HG02678 (cell line): ENCODE data around the gene GABARAP.

Source experiments
- ATAC-seq: cut with Tn5 transposase; IDR thresholded peaks from one replicate; pipeline ENCODE4 v1.9.1; 2021; ENCODE audit warnings: mild to moderate bottlenecking, moderate library complexity; ENCODE audit not compliant: unreplicated experiment

Gene GABARAP

DNA sequence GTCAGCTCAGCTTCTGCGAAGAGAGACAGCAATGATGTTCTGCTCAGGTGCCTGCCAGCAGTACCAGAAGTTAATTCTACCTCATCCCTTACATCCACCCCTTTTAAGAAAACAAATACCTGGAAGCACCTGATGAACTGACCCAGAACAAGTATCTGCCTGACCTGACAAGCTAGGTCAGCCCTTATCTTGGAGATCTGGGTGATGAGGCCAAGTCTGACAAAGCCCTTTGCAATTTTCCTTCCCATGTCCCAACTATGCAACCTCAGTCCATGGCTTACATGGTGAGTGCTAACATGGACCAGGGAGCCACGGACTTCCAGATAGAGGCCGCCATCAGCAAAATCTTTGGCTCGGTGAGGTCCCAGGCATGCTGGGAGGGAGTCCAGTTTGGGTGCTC is 18.9 kb downstream of the GABARAP start:
- ATAC-seq = no peak

DNA sequence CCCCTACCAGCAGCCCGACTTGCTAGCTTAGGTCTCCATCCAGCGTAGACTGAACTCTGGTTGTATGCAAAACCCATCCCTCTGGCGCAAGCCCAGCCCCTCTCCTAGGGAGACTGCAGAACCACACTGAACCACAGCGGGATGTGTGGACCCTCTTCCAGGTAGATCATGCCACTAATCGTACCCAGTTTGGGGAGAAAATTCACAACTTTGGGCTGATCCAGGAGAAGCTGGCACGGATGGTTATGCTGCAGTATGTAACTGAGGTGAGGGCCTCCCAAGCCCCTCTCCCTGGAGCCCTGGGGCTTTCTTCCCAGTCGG is 19.3 kb downstream of the GABARAP start:
- no peak for ATAC-seq

DNA sequence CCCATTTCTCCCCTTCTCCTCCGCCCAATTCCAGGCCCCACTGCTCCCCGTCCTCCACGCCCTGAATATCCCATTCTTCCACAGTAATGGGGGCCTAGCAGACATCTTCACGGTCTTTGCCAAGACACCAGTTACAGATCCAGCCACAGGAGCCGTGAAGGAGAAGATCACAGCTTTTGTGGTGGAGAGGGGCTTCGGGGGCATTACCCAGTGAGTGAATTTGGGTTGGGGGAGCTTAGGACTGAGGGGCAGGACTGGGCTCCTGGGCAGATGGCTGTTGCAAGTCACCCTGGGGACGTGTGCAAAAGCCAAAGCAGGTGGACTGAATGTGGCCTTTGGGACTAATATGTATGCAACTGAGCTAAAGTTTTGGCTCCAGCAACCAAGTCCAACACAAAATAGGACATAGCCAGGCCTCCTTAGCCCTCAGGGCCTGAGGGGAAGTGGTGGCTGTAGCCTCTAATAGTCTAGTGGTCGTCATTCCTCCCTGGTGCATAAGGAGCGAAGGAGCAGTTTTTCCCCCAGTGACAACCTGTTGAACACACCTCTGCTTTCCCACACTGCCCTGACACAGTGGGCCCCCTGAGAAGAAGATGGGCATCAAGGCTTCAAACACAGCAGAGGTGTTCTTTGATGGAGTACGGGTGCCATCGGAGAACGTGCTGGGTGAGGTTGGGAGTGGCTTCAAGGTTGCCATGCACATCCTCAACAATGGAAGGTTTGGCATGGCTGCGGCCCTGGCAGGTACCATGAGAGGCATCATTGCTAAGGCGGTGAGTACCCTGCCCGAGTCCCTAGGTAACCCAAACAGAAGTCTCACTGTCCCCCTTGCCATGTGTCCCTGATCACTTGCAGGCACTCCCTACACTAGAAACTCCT is 19.9 kb downstream of the GABARAP start:
- ATAC-seq = no peak

DNA sequence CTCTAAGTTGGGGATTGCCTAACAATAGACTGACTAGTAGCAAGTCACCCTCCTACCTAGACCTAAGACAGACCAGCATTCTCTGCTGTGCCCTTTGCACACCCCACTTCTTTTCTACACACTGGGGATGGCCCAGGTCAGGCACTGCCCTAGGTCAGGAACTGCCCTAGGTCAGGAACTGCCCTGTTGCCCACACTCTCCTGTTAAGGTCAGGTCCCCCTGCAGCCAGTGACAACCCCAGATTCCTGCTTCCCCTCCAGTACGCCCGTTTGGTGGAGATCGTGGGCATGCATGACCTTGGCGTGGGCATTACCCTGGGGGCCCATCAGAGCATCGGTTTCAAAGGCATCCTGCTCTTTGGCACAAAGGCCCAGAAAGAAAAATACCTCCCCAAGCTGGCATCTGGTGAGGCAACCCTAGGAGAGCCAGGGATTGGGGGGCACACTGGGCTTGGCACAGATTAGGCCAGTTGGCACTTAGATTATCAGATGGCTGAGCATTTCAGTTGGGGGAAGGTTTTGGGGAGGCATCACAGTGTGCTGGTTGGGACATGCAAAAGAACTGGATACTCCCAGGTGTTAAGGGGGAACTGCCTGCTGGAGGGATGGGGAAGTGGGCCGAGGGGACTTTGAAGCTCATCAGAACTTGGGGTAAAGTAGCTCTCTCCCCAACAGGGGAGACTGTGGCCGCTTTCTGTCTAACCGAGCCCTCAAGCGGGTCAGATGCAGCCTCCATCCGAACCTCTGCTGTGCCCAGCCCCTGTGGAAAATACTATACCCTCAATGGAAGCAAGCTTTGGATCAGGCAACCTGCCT is 20.8 kb downstream of the GABARAP start:
- ATAC-seq = no peak

DNA sequence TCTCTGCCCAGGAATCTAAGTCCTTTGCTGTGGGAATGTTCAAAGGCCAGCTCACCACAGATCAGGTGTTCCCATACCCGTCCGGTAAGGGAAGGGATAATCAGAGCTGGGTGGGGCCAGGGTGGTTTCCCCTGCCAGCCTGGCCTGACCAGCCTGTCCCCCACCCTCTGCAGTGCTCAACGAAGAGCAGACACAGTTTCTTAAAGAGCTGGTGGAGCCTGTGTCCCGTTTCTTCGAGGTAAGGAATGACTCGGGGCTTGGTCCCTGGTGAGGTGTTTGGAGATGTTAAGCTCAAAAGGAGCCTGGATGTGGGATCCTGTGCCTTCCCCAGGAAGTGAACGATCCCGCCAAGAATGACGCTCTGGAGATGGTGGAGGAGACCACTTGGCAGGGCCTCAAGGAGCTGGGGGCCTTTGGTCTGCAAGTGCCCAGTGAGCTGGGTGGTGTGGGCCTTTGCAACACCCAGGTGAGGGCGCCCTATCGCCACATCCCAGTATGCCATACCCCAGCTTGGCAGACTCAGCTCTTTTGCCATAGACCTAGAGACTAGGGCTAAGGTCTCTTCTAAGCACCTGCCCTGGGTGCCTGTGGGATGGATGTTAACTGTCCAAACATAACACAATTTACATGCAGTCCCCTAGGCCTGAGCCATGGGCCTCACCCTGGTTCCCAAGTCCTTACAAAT is 21.5 kb downstream of the GABARAP start:
- ATAC-seq = no peak

DNA sequence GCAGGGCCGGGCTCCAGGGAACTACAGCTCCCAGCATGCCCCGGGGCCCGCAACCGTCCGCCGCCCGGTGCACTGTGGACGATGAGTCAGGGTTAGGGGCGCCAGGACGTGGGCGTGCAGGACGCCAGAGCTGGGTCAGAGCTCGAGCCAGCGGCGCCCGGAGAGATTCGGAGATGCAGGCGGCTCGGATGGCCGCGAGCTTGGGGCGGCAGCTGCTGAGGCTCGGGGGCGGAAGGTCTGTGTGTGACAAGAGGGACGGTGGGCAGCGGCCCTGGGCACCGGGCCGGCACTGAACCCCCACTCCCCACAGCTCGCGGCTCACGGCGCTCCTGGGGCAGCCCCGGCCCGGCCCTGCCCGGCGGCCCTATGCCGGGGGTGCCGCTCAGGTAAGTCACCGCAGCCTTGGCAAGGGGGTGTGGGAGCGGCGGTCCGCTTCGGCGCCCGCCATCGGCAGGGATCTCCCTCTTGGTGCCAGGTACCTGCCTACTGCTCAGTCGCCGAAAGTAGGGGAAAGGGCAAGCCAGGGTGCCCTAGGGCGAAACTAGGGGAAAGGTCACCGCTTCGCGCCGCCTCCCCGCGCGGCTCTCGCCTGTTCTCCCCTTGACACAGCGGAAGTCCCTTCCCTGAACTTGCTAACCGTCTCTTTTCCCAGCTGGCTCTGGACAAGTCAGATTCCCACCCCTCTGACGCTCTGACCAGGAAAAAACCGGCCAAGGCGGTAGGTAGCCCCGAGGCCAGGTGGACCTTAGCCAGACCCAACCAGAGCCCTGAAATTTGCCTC is 22.2 kb downstream of the GABARAP start, which contains the start of the genes ACADVL and DLG4:
ACADVL (plus strand) TSS at position 127 of the 781 bp plus-strand sequence; CDS start at position 174, 47 bp downstream.
DLG4 (minus strand) TSS at position 25 of the 781 bp plus-strand sequence.
- peak; percentile 63 for ATAC-seq

DNA sequence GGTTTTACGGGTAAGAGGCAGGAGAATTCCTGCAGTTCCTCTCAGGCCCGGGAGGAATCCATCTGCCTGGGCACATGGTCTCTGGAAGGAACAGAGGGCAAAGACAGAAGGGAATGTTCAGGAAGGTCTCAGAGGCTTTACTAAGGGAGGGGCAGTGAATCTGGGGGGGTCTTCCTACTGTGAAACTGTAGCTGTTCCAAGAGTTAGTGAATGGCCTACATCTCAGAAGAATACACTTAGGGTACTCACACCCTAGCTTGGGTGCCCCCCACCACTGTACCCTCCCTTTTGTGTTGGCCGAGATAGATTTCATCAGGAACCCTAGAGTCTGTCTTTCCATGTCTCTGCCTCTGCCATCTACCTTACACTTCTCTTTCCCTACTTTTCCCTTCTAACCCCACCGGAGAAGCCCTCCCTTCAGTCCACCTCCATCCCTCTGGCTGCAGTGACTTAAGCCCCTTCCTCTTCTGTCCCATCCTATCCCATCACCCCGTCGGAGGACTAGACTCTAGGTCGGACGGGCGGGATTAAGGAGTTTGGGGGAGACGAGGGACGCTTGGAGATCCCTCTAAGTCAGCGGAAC is 22.9 kb downstream of the GABARAP start:
- no peak for ATAC-seq

DNA sequence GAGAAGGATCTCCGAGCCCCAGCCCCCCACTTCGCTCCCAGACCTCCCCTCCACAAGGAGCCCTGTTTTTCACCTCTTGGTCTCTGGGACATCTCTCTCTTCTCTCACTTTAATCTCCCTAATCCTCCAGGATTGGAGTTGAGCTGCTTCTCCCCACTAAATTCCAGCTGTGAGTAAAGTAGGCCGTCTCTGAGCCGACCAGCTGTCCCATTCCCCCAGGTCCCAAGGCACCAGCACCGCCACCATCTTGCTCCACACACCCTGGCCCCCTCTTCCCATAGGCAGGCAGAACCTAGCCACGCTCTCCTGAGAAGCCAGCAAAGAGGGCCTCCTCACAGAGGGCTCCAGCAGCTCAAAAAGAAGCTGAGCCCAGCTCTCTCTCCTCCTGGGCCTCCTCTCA is 23.5 kb downstream of the GABARAP start:
- ATAC-seq = no peak

DNA sequence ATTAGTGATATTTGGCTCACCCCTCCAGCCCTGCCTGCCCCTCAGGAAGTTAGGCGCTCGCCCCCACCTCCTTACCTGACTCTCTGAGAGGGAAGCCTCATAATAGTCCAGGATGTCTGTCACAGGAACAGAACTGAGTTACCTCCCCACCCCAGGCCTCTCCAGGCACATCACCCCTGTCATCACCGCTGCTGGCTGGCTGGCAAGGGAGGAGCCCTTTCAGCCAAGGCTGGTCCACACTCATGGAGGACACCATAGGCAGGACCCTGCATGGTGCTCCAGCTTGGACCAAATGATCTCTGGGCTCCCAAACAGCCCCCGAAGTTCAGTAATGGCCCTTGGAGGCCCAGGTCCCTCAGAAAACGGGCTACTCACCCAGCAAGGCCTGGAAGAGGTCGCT is 24.1 kb downstream of the GABARAP start:
- no peak for ATAC-seq

DNA sequence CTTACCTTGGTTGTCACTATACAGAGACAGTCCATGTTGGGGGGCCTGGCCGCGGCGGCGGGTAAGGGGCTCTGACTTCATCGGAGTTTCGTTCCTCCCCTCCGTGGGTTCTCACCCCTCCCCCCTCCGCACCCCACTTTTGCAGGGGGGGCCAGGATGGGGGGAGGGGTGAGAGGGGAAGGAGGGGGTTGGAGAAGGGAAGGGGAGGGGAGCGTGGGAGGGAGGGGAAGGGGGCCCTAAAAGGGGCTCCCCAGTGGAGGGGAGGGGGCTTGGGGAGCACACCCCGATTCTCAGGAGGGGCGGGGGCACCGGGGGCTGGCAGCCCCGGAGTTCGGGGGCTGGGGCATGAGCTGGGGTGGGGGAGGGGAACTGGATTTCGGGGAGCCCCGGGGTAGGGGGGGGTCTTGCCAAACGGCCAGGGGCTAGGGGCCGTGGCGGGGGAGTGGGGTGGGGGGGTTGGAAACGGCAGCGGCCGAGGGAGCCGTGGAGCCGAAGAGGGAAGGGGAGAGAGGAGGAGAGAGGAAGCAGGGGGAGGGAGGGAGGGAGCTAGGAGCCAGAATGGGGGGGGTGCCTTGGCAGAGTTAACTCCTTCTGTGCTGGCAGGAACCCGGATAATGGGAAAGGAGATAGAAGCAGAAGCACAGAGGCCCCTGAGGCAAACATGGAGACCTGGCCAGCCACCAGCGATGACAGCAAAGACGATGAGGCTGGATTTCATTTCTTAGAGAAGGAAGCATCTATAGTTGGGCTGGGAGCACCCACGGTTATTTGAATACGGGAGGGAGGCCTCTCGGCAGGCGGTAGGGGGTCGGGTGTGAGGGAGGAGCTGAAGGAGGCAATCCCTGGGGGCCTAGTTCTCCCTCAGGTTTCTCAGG is 24.9 kb downstream of the GABARAP start:
- no peak for ATAC-seq

DNA sequence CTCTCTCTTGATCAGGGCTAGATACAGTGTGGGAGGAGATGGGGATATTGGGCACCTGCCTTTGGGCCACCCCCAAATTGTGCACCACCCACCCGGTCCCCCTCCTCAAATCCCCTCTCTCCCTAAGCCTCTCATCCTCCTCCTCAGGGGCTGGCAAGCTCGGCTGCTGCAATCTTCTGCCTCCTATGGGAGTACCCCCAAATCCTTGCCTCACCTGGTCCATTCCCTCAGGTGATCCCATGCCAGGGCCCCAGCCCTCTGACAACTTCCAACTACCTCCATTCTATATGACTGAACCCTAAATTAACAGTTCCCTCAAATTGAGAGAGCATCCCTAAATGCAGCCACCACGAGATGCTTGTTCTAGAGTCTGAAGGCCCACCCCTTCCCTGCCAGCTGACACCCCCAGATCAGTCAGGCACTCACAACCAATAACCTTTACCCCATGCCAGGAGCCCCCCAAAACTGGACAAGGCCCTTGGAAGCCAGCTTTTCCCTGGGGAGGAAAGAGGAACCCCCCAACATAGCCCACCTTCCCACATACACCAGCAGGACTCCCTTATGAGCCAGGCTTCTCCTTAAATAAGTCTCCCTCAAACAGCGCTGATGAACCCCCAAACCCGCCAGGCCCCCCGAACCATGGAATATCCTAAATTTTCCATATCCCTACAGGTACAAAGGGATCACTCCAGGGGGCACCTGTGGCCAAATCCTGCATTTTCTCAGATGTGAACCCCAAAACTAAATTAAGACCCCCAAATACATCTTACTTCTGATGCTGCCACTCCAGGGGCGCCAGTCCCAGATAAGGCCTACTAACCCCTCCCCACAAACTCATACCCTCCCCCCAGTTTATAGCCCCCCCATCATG is 25.8 kb downstream of the GABARAP start:
- ATAC-seq = no peak

DNA sequence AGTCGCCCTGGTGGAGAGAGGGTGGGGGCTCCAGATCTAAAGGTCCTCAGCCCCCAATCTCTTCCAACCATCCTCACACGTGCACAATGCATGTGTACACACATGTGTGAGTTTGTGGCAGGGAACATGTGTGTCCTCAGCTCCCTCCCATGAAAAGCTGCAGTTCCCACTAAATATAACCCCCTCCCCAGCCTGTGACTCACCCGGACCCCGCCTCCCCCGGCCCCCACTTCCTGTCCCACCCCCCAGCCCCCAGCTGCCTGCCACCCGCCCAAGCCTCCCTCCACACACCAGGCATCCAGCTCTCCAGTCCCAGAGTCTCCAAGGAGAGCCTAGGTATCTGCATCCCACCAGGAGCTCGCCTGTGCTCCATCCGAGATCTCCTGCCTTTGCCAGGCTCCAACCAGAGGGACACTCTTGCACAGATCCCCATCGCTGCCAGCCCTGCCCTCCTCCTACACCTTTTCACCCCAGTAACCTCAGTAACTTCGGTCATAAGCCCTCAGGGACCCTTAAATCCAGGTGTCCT is 26.5 kb downstream of the GABARAP start:
- no peak for ATAC-seq

DNA sequence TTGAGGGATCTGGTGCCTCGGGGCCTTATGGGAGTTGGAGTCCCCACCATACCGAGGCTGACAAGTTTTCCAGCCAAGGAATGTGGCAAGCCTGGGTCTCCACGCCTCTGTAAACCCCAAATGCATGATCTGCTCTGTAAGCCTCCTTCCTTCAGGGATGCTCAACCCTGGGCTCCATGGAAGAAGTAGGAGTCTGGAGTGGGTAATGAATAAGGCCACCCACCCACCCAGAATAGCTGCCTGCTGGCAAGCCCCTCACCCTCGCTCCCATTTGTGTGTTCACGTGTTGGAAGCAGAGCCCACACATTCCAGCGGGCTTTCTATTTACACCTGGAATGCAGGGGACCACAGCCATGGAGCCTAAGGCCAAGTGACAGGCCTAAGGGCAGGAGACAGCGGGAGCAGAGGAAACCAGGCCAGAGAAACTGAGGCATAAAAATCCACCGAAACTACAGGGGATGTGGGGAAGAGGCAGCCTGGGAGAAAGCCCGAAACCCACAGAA is 27.1 kb downstream of the GABARAP start:
- ATAC-seq = no peak

DNA sequence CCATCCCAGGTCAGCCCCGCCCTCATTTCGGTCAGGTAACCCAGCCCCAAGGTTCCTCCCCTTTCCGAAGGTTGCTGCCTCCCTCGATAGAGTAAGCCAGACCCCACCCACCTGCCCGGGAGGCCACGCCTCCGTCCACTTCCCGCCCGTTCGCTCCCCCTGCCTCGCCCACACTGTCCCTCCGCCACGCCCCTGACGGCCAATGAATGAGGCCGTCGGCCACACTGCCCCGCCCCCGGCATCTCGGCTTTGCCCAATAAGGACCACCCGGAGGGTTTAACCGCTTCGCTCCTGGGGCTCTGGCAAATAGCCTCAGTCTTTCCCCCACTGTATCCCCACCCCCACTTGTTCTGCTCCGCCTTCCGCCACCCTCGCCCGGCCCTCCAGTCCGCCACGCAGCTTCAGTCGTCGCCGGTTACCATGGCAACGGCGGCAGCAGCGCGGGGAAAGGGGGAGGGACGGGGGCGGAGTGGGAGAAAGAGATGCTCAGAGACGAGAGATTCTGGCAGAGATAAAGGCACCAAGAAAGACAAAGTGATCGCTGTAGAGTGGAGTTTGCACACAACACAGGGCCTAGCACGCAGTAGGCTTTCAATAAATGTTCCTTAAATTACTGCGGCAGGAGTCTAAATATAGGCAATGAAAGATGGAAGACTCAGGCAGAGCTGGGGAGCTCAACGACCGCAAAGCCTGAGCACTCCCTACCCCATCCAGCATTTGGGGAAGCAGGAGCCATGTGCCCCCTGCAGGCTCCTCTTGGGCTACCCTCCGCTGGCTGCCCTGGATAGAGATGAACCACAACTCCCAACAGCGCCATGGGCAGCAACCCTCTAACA is 27.7 kb downstream of the GABARAP start:
- ATAC-seq = peak; percentile 83

DNA sequence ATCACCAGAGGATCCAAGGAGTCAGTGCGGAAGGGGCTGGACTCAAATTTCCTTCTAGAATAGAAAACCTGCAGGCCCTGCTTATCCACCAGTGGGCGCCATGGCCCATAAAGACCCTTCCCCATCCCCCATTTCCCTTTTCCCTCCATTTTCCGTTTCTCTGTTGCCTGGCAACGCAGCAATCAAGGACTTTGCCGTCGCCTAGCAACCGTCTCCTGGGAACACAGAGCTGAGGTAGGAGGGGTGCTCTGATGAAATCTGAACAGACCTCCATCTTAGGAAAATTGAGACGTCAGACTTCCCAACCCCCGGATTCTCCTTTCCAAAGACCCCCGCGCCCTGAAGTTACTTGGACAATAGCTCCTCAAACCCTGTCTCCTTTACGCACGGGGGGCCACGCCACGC is 28.4 kb downstream of the GABARAP start:
- peak; percentile 9 for ATAC-seq

DNA sequence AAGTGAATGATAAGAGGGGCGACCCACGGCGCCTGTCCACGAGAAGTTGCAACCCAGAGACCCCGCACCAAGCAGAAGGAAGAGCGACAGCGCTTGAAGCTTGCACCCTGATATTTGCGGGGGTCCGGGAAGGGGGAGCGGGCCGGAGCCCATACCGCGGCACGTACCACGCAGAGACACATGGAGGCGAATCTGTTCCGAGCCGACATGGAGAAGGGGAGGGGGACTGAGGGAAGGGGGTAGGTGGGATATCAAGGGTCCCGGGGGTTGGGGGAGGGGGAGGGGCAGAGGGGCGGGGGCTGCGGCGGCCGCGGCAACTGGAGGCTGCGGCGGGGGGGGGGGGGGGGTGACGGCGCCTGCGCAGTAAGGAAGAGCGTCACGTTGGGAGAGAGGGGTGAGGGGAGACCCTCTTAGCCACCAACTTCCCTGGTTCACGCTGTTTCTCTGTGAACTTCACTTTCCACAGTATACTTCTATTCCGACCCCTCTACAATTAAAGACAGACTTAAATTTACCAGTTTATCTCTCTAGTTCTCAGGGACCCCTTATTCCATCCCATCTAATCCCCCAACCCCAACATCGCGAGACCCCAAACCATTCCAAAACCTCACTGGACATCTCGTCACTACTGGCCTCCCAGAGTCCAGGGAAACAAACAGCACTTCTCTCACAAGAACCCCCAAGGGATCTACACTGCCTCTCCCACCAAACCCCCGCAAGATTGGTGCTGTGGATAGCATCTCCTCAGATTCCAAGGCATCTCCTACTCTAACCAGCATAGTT is 30.6 kb downstream of the GABARAP start:
- no peak for ATAC-seq
